Mesendoderm (in vitro differentiated cells): ENCODE data around the gene DCUN1D3.

Experiments used
- DNase-seq: peaks from one replicate; pipeline ENCODE4 v3.0.0; 2013
- H2AK5ac ChIP-seq: 2 replicates; pipeline ENCODE4 v1.6.1; 2013; ENCODE audit warnings: low read length, inconsistent platforms
- H2BK120ac ChIP-seq: 2 replicates; pipeline ENCODE4 v1.6.1; 2013; ENCODE audit warnings: low read depth, mild to moderate bottlenecking, low read length, moderate library complexity, mixed read lengths
- H2BK15ac ChIP-seq: replicated peaks from 2 replicates; pipeline ENCODE4 v1.6.1; 2013; ENCODE audit warnings: low read depth, mild to moderate bottlenecking, moderate library complexity
- H2BK5ac ChIP-seq: 2 replicates; pipeline ENCODE4 v1.6.1; 2013; ENCODE audit warnings: low read length, inconsistent platforms
- H3K18ac ChIP-seq: 2 replicates; pipeline ENCODE4 v1.6.1; 2013; ENCODE audit warnings: mild to moderate bottlenecking, low read length, mixed read lengths
- H3K23ac ChIP-seq: one replicate; pipeline ENCODE4 v1.6.1; 2013; ENCODE audit warnings: low read length
- H3K27ac ChIP-seq: 2 replicates; pipeline ENCODE4 v1.5.1; 2013; ENCODE audit warnings: low read depth, mild to moderate bottlenecking, inconsistent platforms, low read length, moderate library complexity
- H3K27me3 ChIP-seq: 2 replicates; pipeline ENCODE4 v1.6.1; 2013; ENCODE audit warnings: low read length, control low read depth, mild to moderate bottlenecking, inconsistent platforms; ENCODE audit not compliant: insufficient read depth, poor library complexity
- H3K36me3 ChIP-seq: 2 replicates; pipeline ENCODE4 v1.6.1; 2013; ENCODE audit warnings: low read length, inconsistent platforms; ENCODE audit not compliant: control insufficient read depth, insufficient read depth
- H3K4ac ChIP-seq: one replicate; pipeline ENCODE4 v1.6.1; 2013; ENCODE audit warnings: low read depth, mild to moderate bottlenecking, low read length, moderate library complexity
- H3K4me1 ChIP-seq: 2 replicates; pipeline ENCODE4 v1.6.1; 2013; ENCODE audit warnings: low read depth, low read length, inconsistent platforms; ENCODE audit not compliant: control insufficient read depth
- H3K4me2 ChIP-seq: 2 replicates; pipeline ENCODE4 v1.6.1; 2013; ENCODE audit warnings: low read length
- H3K4me3 ChIP-seq: 2 replicates; pipeline ENCODE4 v1.5.1; 2013; ENCODE audit warnings: mild to moderate bottlenecking, low read length
- H3K56ac ChIP-seq: one replicate; pipeline ENCODE4 v1.6.1; 2013; ENCODE audit warnings: low read length
- H3K79me1 ChIP-seq: 2 replicates; pipeline ENCODE4 v1.6.1; 2013; ENCODE audit warnings: low read length, inconsistent platforms
- H3K79me2 ChIP-seq: 2 replicates; pipeline ENCODE4 v1.6.1; 2013; ENCODE audit warnings: mild to moderate bottlenecking, low read length; ENCODE audit not compliant: control insufficient read depth, insufficient read depth
- H3K9ac ChIP-seq: 2 replicates; pipeline ENCODE4 v1.6.1; 2013; ENCODE audit warnings: low read length, inconsistent platforms
- H4K5ac ChIP-seq: one replicate; pipeline ENCODE4 v1.6.1; 2013; ENCODE audit warnings: low read length
- H4K8ac ChIP-seq: one replicate; pipeline ENCODE4 v1.6.1; 2013; ENCODE audit warnings: low read depth, mild to moderate bottlenecking, control low read depth, low read length, moderate library complexity
- WGBS: extraction: QIAGEN DNeasy Blood & Tissue Kit; methylation state at CpG from one replicate; pipeline ENCODE4 v1.1.7; 2013; ENCODE audit warnings: low lambda C conversion rate, missing lambda C conversion rate; ENCODE audit not compliant: insufficient coverage; ENCODE audit errors: extremely low coverage; 5-methylcytosine and 5-hydroxymethylcytosine counted together

Gene DCUN1D3

DNA sequence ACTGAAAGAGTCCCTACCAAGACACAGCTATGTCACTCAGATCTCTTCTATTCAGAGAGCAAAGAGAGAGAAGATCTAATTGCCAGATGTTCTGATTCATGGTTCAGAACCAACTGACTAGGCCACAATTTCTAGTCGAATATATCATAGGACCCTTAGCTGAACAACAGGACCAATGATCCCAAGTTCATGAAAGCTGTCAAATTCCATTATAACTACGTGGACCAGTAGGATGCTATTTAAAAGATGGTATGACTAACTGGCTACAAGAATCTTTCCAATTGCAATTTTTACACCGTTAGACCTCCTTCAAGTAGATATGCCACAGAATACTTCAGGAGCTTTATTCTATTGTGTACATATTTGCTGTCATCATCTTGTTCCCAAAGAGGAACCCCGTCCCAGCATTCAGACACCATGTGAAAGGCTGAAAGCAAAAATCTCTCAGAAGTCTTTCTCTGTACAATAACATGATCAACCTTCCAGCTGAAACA, 26.0 kb downstream of the DCUN1D3 start:
- no peak overlapping the region for H4K8ac ChIP-seq

DNA sequence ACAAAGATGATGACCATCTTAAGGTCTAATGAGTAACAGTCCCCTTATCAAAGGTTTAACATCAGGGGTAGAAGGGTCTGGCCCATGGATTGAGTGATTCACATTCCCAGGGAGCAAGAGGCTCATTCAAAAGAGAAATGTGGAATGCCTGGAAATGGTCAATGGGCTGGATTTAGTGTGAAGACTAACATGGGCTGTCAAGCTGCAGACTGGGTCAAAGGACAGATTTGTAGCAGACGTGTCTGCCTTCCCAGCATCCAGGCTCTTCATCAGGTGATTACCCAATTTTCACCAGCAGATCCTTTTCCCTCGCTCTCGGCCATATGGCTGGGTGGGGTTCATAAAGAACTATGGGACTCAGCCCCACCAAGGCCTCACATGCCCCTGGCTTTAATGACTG, 26.8 kb downstream of the DCUN1D3 start:
- peak; percentile 76 for DNase-seq
- Histone ChIP-seq H3K4me3 (no peak overlapping the region), H3K79me1 (peaks cover 22% of the 10 kb centered on the region), H3K36me3 (no peaks in the 10 kb centered on the region), H4K8ac (no peak overlapping the region), H3K79me2 (peaks cover 10% of the 10 kb centered on the region), H2BK5ac (no peak overlapping the region), H2AK5ac (no peak overlapping the region), H3K4me2 (no peak overlapping the region), H3K9ac (no peak overlapping the region), H3K4me1 (peaks cover 23% of the 10 kb centered on the region), H3K23ac (no peak overlapping the region), H4K5ac (no peak overlapping the region), H3K27ac (no peak overlapping the region), H2BK15ac (no peak overlapping the region), H2BK120ac (no peak overlapping the region), H3K4ac (peak overlapping the region; percentile 75), H3K56ac (no peak overlapping the region), H3K18ac (peak overlapping the region; percentile 64), H3K27me3 (no peaks in the 10 kb centered on the region)
- WGBS = no CpG with 5 or more reads among the region's 3 CpGs

More for the DNA sequence above, 26.0 kb downstream of the DCUN1D3 start:
- Histone ChIP-seq H3K9ac (no peak overlapping the region), H3K23ac (no peak overlapping the region), H2BK120ac (no peak overlapping the region), H3K4me1 (peaks cover 20% of the 10 kb centered on the region), H3K4ac (no peak overlapping the region), H3K56ac (no peak overlapping the region), H3K27me3 (no peaks in the 10 kb centered on the region), H3K27ac (no peak overlapping the region), H3K79me1 (peaks cover 17% of the 10 kb centered on the region), H3K4me2 (no peak overlapping the region), H2AK5ac (no peak overlapping the region), H3K4me3 (no peak overlapping the region), H3K36me3 (no peaks in the 10 kb centered on the region), H2BK15ac (no peak overlapping the region), H3K79me2 (peaks cover 9% of the 10 kb centered on the region), H4K5ac (no peak overlapping the region), H3K18ac (no peak overlapping the region), H2BK5ac (no peak overlapping the region)
- no peak for DNase-seq
- WGBS = no CpG with 5 or more reads among the region's 4 CpGs

GRCh38 chr16:20871941-20872815, 28.0 kb downstream of the DCUN1D3 start:
- peak; percentile 91 for DNase-seq
- Histone ChIP-seq H2BK15ac (no peak overlapping the region), H3K4me3 (no peak overlapping the region), H3K56ac (no peak overlapping the region), H2BK120ac (no peak overlapping the region), H3K4me2 (no peak overlapping the region), H4K8ac (no peak overlapping the region), H3K4me1 (peaks cover 23% of the 10 kb centered on the region), H3K9ac (no peak overlapping the region), H3K27ac (no peak overlapping the region), H3K23ac (no peak overlapping the region), H3K18ac (no peak overlapping the region), H3K27me3 (no peaks in the 10 kb centered on the region), H3K79me1 (peaks cover 25% of the 10 kb centered on the region), H3K79me2 (peaks cover 14% of the 10 kb centered on the region), H3K4ac (no peak overlapping the region), H2AK5ac (no peak overlapping the region), H2BK5ac (no peak overlapping the region), H4K5ac (no peak overlapping the region), H3K36me3 (no peaks in the 10 kb centered on the region)
- no CpG with 5 or more reads among the region's 9 CpGs for WGBS

DNA sequence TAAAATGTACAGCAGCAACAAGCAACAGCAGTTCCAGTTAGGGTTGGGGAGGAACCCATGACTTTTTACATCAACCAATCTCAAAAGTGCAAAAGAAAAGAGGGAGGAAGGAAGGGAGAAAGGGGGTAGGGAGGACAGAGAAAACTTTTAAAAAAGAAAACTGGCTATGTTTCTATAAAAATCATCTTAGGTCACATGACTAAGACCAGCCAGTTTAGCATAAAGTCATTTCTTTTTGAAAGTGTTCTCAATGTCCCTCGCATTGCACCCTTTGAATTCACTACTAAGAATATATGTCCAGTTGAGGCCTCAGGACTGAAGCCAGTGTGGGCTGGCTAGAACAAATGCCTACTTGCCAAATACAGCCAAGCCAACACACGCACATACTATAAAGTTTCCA, 28.9 kb downstream of the DCUN1D3 start:
- Histone ChIP-seq H4K5ac (no peak overlapping the region), H3K9ac (no peak overlapping the region), H2BK120ac (no peak overlapping the region), H3K18ac (peak overlapping the region; percentile 18), H3K4me3 (no peak overlapping the region), H3K79me2 (peaks cover 19% of the 10 kb centered on the region), H3K79me1 (peaks cover 29% of the 10 kb centered on the region), H2BK15ac (no peak overlapping the region), H2AK5ac (no peak overlapping the region), H3K27me3 (no peaks in the 10 kb centered on the region), H3K4me2 (no peak overlapping the region), H2BK5ac (no peak overlapping the region), H3K27ac (no peak overlapping the region), H3K36me3 (no peaks in the 10 kb centered on the region), H3K23ac (no peak overlapping the region), H3K4ac (no peak overlapping the region), H3K4me1 (peaks cover 28% of the 10 kb centered on the region), H4K8ac (no peak overlapping the region), H3K56ac (no peak overlapping the region)
- no CpG with 5 or more reads among the region's 2 CpGs for WGBS
- no peak for DNase-seq

- no peaks in the 10 kb centered on the region for H3K27me3 ChIP-seq
- no peak overlapping the region for H4K8ac ChIP-seq
- H2BK15ac ChIP-seq = no peak overlapping the region
- H3K4ac ChIP-seq = no peak overlapping the region
- peaks cover 32% of the 10 kb centered on the region for H3K4me1 ChIP-seq
- no peak overlapping the region for H3K27ac ChIP-seq
- H3K23ac ChIP-seq = no peak overlapping the region
- H2BK5ac ChIP-seq = no peak overlapping the region
- H3K18ac ChIP-seq = no peak overlapping the region
- no peak overlapping the region for H2BK120ac ChIP-seq
- H3K36me3 ChIP-seq = no peaks in the 10 kb centered on the region
- peak; percentile 27 for DNase-seq
- H3K4me2 ChIP-seq = no peak overlapping the region
- H2AK5ac ChIP-seq = no peak overlapping the region
- H3K9ac ChIP-seq = no peak overlapping the region
- H3K56ac ChIP-seq = peak overlapping the region; percentile 54
- H4K5ac ChIP-seq = peak overlapping the region; percentile 81
- H3K79me2 ChIP-seq = peaks cover 22% of the 10 kb centered on the region
- no CpG with 5 or more reads among the region's 2 CpGs for WGBS
- H3K4me3 ChIP-seq = no peak overlapping the region
- H3K79me1 ChIP-seq = peaks cover 29% of the 10 kb centered on the region
Observed at GRCh38 chr16:20870122-20870820, 29.9 kb downstream of the DCUN1D3 start.
